VCaP (cell line): Measurements from ENCODE around the gene PGGT1B.
A peak's percentile ranks its signal among the peaks of the same experiment; 100 is the strongest.

Experiments used
- H3K27ac ChIP-seq: fragments of 450-650 bp; 2 replicates; pipeline ENCODE4 v1.5.1; 2017
- TF ChIP-seq, protein P1 (sequence below): fragments of 450-650 bp; conservative IDR thresholded peaks from 2 replicates; pipeline ENCODE4 v1.5.1; 2017; ENCODE audit warnings: mild to moderate bottlenecking, moderate library complexity

The PGGT1B gene

DNA sequence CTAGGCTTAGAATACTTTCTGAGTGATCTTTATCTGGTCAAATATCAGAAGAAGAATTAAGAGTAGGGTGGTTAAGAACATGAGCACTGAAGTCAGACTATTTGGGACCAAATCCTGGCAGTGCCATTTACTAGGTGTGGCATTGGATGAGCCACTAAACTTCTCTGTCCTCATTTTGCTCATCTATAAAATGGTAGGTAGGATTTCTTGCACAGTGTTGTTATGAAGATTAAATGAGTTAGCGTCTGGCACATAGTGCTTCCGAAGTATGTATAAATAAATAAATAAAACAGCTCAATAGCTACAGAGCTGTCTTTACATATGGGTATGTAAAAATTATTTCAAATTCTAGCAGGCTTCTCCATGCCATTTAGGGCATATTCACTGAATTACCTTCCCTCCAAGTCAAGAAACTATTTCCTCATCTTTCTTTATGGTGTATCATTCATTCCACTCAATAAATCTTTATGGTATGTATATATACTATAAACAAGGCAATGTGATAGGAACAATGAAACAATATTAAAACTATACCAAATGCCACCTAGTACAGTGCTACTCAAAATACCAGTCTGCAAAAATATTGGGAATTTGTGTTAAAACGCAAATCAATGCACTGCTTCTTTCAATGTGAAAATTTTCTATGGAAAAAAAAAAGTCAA is 9.8 kb upstream of the PGGT1B start:
- TF ChIP-seq, protein P1, sequence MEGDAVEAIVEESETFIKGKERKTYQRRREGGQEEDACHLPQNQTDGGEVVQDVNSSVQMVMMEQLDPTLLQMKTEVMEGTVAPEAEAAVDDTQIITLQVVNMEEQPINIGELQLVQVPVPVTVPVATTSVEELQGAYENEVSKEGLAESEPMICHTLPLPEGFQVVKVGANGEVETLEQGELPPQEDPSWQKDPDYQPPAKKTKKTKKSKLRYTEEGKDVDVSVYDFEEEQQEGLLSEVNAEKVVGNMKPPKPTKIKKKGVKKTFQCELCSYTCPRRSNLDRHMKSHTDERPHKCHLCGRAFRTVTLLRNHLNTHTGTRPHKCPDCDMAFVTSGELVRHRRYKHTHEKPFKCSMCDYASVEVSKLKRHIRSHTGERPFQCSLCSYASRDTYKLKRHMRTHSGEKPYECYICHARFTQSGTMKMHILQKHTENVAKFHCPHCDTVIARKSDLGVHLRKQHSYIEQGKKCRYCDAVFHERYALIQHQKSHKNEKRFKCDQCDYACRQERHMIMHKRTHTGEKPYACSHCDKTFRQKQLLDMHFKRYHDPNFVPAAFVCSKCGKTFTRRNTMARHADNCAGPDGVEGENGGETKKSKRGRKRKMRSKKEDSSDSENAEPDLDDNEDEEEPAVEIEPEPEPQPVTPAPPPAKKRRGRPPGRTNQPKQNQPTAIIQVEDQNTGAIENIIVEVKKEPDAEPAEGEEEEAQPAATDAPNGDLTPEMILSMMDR: no peak
- no peak overlapping the region for H3K27ac ChIP-seq

DNA sequence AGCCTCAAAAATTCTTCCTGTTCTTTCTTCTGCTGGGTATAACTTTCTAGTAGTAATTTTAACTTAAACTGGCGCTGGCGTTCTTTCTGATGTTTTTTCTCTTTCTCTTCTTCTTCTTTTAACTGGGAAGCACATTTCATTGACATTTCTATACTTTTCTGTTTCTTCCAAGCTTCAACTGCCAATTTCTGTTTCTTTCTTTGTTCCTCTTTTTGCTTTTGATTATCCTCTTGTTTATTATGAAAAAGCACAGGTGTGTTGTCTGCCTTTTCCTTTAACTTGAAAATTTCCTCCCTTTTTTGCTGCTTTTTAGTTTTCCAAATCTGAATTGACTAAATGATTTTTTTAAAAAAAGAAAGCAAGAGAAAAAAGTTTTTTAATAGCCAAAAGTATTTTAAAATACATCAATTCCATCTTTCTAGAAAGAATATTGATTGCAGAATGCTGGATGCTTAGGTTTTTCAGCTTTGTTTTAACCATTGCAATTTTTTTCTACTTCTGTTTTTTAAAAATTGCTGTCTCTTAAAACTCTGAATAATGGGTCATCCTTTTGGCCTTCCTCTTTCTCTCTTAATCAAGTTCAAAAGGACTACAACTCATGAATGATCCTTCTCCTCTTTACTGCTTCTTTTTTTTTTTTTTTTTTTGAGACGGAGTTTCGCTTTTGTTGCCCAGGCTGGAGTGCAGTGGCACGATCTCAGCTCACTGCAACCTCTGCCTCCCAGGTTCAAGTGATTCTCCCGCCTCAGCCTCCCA is 8.8 kb upstream of the PGGT1B start:
- no peak overlapping the region for H3K27ac ChIP-seq
- TF ChIP-seq, protein P1: no peak

DNA sequence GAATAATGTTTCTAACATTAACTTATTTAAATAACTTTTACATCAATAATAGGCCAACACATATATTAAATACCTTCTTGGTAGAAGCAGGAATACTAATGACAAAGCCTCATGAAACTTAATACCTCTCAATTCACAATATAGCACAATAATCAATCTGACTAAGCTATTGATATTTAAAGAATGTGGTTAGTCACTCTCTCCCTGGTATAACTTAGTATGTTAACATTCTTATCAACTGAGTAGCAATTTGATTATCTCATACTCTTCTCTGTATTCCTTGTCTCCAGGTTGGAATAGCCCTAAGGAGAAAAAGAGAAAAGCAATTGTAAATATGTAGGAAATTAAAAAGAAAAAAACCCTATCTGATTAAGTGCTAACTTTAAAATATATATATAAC is 4.9 kb upstream of the PGGT1B start:
- no peak overlapping the region for H3K27ac ChIP-seq
- TF ChIP-seq, protein P1: no peak

DNA sequence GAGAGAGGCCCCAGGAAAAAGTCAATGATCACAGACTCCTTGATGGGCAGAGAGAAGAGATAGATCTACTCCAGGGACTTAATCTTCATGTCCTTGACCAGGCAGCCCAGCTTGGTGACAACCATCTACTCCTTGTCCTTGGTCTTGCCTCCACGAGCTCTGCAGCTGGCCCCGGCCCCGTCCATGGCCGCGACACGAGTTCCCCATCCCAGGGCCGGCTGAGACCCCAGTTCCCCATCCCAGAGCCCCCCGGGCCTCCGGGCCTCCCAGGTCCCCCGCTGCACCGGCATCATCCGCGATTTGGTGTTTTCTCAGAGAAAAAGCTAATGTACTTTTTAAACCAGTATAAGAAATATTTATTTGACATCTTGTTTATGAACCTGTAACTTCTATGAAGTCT is 2.5 kb upstream of the PGGT1B start:
- no peak overlapping the region for H3K27ac ChIP-seq
- TF ChIP-seq, protein P1: no peak

DNA sequence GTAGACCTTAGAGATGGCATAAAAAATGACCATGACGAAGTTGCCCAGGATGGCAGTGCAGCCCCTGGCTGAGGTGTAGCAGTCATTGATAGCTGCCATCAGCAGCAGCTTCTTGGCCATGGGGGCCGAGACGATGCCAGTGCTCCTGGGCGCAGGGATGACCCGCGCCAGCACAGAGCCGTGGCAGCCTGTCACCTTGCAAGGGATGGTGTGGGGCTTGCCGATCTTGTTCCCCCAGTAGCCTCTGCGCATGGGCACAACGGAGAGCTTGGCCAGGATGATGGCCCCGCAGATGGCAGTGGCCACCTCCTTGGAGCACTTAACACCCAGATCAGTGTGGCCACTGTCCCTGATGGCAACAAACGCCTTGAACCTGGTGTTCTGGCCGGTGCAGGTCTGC is 2.1 kb upstream of the PGGT1B start:
- no peak overlapping the region for H3K27ac ChIP-seq
- TF ChIP-seq, protein P1: no peak

DNA sequence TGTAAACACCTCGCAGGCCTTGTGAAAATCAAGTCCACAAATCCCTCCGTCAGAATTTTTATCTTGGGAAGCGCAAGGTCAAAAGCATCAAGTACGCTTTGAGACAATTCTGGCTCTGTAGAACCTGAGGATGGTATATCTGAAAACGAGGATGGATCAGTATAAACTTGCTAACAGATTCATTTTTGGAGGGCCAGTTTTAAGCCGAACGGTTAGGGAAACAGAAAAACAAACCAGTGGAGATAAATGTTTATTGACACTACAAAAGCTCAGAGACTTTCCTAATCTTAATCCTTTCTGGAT is 352 bp upstream of the PGGT1B start:
- peak overlapping the region; percentile 89 for H3K27ac ChIP-seq
- TF ChIP-seq, protein P1: no peak

DNA sequence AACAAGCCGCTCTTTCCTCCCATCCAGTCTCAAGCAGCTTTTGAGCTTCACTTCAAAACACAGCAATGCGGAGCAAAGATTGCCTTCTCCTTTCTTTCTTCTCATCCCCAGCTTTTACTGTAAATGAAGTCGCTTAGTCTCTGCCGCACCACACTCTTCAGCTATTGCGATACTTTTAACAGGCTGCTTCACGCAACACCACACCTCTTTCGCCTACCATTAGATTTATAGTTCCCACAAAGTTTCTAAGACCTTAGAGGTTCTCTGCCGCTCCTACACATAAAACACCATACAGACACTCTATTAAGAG is 711 bp downstream of the PGGT1B start:
- peak overlapping the region; percentile 89 for H3K27ac ChIP-seq
- TF ChIP-seq, protein P1: no peak
